Measurements from ENCODE around the gene GALNT2. TPM values are rescaled to one million over a fixed set of nuclear protein-coding genes. Genes with fewer than 3 reads are reported as not detected.

The GALNT2 gene
- total RNA-seq, 1 donor from 2014 or later: 28.3 TPM

GRCh38 chr1:230081751-230082150 is 14.7 kb downstream of the GALNT2 start:
- TF ChIP-seq CTCF (IDR thresholded peaks at IDR 0.05; ENCODE audit: borderline replicate concordance): no peak
- Histone ChIP-seq H3K4me1 (peaks cover 75% of the 10 kb centered on the region), H3K27ac (replicated peaks) (no peak overlapping the region), H3K9me3 (replicated peaks) (no peaks in the 10 kb centered on the region), H3K27me3 (ENCODE audit: low read depth) (no peaks in the 10 kb centered on the region), H3K36me3 (no peaks in the 10 kb centered on the region), H3K4me3 (no peak overlapping the region)
- no peak for DNase-seq
- intact Hi-C loops (cut with micrococcal nuclease): no loop called here

- intact Hi-C loops (cut with micrococcal nuclease): no loop called here
- Histone ChIP-seq H3K4me1 (peaks cover 75% of the 10 kb centered on the region), H3K27me3 (ENCODE audit: low read depth) (no peaks in the 10 kb centered on the region), H3K9me3 (replicated peaks) (no peaks in the 10 kb centered on the region), H3K36me3 (no peaks in the 10 kb centered on the region), H3K27ac (replicated peaks) (no peak overlapping the region), H3K4me3 (no peak overlapping the region)
- no peak for DNase-seq
- TF ChIP-seq CTCF (IDR thresholded peaks at IDR 0.05; ENCODE audit: borderline replicate concordance): no peak
Observed at GRCh38 chr1:230082211-230082610, 15.2 kb downstream of the GALNT2 start.

- no peak overlapping the region for H3K4me3 ChIP-seq
- no peak for DNase-seq
- TF ChIP-seq CTCF (IDR thresholded peaks at IDR 0.05; ENCODE audit: borderline replicate concordance): no peak
- no peaks in the 10 kb centered on the region for H3K27me3 ChIP-seq (ENCODE audit: low read depth)
- H3K36me3 ChIP-seq: no peaks in the 10 kb centered on the region
- intact Hi-C loops (cut with micrococcal nuclease): no loop called here
- H3K9me3 ChIP-seq (replicated peaks): no peaks in the 10 kb centered on the region
- peaks cover 74% of the 10 kb centered on the region for H3K4me1 ChIP-seq
- H3K27ac ChIP-seq (replicated peaks): no peak overlapping the region
Observed at GRCh38 chr1:230083053-230083452, 16.0 kb downstream of the GALNT2 start.

- no peak for TF ChIP-seq CTCF (IDR thresholded peaks at IDR 0.05; ENCODE audit: borderline replicate concordance)
- Histone ChIP-seq H3K4me1 (peaks cover 66% of the 10 kb centered on the region), H3K36me3 (no peaks in the 10 kb centered on the region), H3K27ac (replicated peaks) (no peak overlapping the region), H3K9me3 (replicated peaks) (no peaks in the 10 kb centered on the region), H3K27me3 (ENCODE audit: low read depth) (no peaks in the 10 kb centered on the region), H3K4me3 (no peak overlapping the region)
- intact Hi-C loops (cut with micrococcal nuclease): no loop called here
- DNase-seq: no peak
Observed at GRCh38 chr1:230083746-230084407, 16.8 kb downstream of the GALNT2 start.

GRCh38 chr1:230084408-230085177 is 17.6 kb downstream of the GALNT2 start:
- no peak for DNase-seq
- Histone ChIP-seq H3K4me3 (no peak overlapping the region), H3K27ac (replicated peaks) (no peak overlapping the region), H3K36me3 (peaks cover 4% of the 10 kb centered on the region), H3K4me1 (peaks cover 60% of the 10 kb centered on the region), H3K9me3 (replicated peaks) (no peaks in the 10 kb centered on the region), H3K27me3 (ENCODE audit: low read depth) (no peaks in the 10 kb centered on the region)
- intact Hi-C loops (cut with micrococcal nuclease): no loop called here
- TF ChIP-seq CTCF (IDR thresholded peaks at IDR 0.05; ENCODE audit: borderline replicate concordance): no peak

Measured in left ventricle myocardium inferior (tissue), 1 donor.